ENCODE data around the gene NPC1.

DNA sequence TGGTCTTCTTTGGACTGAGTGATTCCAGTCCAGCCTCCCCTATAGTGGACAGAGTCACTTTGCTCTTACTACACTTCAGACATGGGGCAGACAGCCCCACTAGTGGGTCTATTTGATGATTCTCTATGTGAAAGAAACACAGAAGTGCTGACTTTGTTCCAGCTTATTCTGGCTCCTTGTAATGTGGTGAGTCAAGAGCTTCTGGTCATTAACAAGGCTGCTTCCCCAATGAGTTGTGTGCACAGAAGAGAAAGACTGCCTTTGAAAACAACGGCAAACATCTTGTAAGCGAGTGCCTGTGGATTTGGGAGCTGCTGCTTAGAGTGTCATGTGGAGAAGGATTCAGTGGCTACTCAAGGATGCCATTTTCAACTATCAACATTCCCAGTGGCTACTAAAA lies 43.8 kb downstream of the NPC1 start:
- TF ChIP-seq, protein P1, sequence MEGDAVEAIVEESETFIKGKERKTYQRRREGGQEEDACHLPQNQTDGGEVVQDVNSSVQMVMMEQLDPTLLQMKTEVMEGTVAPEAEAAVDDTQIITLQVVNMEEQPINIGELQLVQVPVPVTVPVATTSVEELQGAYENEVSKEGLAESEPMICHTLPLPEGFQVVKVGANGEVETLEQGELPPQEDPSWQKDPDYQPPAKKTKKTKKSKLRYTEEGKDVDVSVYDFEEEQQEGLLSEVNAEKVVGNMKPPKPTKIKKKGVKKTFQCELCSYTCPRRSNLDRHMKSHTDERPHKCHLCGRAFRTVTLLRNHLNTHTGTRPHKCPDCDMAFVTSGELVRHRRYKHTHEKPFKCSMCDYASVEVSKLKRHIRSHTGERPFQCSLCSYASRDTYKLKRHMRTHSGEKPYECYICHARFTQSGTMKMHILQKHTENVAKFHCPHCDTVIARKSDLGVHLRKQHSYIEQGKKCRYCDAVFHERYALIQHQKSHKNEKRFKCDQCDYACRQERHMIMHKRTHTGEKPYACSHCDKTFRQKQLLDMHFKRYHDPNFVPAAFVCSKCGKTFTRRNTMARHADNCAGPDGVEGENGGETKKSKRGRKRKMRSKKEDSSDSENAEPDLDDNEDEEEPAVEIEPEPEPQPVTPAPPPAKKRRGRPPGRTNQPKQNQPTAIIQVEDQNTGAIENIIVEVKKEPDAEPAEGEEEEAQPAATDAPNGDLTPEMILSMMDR (IDR thresholded peaks at IDR 0.05): no peak
- TF ChIP-seq POLR2A (IDR thresholded peaks at IDR 0.05): no peak
